HG03025 (cell line): ENCODE results near the gene BNIP3.
"Not testable (repeated sequence)": the region's sequence is repeated elsewhere in the genome, so short reads cannot be mapped to it uniquely, and the experiment has no call there.

Experiments
- ATAC-seq: cut with Tn5 transposase; IDR thresholded peaks from one replicate; pipeline ENCODE4 v1.9.1; 2021; ENCODE audit warnings: mild to moderate bottlenecking, moderate library complexity; ENCODE audit not compliant: unreplicated experiment, low FRiP score

BNIP3 gene

DNA sequence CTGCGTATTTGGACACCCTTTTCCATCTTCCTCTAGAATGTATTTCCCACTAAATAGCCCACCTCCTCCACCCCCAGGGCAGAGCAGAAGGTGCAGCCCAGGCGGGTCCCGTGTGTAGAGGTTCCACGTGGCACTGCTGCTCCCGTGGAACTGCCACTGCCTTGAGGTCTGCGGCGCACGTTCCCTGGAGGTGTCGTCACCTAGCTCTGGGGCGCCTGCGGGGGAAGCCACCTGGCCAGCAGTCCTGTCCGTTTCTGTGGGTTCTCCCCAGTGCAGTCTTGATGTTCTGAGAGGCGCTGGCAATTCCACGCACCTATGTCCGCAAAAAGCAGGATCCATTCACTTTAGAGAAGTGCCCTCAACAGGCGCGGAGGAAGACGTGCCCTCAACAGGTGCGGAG is 21.9 kb downstream of the BNIP3 start:
- no peak for ATAC-seq

DNA sequence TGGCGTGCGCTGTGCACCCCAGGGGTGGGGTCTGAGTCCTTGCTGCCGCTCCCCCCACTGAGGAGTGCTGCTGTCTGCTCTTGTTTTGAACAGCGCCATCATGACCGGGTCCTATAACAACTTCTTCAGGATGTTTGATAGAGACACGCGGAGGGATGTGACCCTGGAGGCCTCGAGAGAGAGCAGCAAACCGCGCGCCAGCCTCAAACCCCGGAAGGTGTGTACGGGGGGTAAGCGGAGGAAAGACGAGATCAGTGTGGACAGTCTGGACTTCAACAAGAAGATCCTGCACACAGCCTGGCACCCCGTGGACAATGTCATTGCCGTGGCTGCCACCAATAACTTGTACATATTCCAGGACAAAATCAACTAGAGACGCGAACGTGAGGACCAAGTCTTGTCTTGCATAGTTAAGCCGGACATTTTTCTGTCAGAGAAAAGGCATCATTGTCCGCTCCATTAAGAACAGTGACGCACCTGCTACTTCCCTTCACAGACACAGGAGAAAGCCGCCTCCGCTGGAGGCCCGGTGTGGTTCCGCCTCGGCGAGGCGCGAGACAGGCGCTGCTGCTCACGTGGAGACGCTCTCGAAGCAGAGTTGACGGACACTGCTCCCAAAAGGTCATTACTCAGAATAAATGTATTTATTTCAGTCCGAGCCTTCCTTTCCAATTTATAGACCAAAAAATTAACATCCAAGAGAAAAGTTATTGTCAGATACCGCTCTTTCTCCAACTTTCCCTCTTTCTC is 26.0 kb downstream of the BNIP3 start:
- ATAC-seq = no peak

DNA sequence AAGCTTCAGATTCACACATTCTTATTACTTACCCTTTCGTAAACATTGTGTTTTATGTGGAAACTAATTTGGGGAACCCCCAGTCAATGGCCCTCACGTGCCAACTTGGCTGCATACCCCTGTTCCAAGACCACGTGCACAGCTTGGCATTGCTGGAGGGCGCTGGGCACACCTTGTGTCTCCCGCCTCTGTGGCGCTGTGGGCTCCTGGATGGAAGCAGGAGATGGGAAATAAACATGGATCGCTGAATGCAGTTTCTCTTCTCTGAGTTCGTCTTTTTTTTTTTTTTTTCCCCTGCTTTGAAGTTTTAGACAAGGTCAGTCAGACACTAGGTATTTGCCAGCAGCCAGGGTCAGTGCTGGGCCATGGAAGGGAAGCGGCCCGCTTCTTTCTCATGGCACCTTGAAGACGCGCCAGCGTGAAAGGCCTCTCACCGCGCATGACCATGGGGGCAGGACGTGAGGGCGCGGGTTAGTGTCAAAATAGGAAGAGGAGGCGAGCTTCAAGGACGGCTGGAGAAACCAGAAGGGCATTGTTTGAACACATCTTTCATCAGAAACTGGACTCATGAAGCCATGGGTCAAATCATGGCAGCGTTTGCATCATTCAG is 27.3 kb downstream of the BNIP3 start:
- ATAC-seq = no peak

DNA sequence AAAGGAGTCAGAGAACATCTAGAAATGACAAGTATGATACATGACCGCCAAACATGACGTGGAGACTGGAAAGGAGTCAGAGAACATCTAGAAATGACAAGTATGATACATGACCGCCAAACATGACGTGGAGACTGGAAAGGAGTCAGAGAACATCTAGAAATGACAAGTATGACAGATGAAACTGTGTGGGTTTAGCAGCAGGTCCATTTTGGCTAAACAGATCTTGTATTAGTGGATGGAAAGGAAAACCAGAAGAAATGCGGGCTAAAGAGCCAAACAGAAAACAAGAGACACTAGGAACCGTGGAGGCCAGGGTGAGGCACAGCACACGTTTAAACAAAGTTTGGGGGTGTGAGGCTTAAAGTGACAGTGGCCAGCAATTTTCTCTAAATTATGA is 31.8 kb downstream of the BNIP3 start:
- ATAC-seq = not testable (repeated sequence)

DNA sequence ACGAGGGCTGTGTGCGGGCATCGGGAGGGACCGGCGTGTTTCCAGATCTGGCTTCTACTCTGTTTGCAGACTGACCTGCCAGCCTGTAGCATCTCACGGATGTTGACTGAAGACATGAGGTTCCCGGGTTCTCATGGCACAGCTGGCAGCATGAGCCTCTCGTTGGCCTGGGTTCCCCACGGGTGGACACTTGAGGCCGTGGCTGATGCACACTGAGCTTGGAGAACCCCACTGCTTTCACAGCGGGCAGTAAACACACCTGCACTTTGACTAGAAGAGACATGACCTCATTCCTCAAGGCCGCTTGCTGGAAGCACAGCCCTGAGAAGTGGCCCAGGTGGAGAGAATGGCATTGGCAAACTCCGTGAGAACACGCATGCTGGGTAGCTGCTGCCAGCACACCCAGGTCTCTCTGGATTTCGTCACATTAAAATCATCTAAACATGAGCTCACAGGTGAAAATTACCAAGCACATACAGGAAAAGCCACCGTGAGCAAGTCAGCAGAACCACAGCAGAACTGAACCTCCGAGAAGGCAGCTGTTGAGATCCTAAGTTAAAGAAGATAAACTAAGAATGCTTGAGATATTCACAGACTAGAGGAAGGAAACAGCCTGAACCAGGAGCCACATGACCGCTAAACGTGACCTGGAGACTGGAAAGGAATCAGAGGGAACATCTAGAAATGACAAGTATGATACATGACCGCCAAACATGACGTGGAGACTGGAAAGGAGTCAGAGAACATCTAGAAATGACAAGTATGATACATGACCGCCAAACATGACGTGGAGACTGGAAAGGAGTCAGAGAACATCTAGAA is 32.5 kb downstream of the BNIP3 start:
- no peak for ATAC-seq

DNA sequence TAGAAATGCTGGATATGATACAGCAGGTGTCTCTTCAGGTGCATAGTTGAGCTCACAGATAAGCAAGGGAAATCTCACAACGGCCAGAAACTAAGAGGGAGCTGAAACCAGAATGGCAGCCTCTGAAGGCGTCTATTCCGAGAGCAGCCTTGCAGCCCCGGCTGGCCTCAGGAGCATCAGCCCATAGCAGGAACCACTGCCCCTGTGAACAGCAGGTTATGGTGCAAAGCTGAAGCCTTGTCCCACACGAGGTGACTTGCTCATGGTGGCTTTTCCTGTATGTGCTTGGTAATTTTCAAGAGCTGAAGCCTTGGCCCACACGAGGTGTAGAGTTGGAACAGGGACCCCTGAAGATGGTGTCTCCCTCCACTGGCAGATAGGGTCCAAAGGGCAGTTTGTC is 33.2 kb downstream of the BNIP3 start:
- ATAC-seq = no peak

DNA sequence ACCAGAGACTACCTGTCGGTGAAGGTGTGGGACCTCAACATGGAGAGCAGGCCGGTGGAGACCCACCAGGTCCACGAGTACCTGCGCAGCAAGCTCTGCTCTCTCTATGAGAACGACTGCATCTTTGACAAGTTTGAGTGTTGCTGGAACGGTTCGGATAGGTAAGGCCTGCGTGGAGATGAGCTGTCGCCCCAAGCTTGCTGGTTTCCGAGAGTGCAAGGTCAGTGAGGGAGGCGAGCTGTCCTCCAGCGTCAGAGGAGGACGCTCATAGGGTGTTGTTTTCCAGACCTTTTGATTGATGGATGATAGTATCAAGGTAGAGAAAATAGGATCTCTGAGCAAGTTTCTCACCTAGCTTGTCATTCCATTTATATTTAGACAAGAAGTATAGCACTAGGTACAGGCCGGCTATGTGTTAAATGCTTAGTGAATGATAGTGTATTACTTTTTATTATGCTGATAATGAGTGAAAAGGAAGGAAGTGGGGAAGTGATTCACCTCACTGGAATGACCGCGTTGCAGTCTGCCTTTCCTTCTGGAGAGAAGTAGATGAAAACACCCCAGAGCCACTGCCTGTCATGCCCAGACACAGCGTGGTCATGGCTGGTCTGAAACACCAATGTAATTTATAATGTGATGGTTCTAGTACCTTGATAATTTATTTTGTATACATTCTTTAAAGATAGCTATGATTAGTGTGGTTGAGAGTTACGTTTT is 33.9 kb downstream of the BNIP3 start:
- ATAC-seq = no peak

DNA sequence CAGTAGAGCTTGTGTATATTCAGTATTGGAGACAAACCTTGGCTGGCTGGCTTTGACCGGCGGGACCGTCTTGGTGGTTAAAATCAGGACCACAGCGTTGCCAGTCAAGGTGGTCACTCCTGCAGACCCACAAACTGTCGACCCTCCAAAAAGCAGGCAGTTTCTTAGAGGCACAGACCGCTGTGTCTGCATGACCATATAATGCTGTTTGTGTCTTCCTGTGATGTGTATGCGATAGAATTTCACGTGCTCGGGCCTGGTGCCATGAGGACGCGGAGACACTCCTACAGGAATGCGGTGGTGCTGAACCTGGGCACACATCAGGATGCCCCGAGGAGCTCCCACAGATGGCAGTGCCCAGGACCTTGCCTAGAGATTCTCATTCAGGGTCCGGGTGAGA is 34.8 kb downstream of the BNIP3 start:
- ATAC-seq = no peak

DNA sequence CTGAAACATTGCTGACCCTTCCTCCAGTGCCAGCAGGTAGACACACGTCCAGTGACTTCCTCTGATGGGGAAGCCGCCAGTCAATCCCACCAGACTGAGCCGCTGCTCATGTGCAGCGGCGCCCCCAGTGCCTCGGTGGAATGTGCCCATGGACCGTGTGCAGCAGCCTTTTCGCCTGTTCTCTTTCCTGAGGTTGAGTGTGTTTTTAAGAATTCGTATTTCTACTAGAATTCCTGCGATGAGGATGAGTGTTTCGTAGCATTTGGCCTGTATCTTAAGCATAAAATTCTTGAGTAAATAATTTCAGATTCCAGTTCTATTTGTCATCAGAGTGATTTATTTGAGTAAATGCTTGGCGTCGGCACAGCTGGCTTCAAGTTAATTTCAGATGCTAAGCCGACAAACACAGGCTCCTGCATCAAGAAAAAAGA is 35.4 kb downstream of the BNIP3 start:
- ATAC-seq = no peak

DNA sequence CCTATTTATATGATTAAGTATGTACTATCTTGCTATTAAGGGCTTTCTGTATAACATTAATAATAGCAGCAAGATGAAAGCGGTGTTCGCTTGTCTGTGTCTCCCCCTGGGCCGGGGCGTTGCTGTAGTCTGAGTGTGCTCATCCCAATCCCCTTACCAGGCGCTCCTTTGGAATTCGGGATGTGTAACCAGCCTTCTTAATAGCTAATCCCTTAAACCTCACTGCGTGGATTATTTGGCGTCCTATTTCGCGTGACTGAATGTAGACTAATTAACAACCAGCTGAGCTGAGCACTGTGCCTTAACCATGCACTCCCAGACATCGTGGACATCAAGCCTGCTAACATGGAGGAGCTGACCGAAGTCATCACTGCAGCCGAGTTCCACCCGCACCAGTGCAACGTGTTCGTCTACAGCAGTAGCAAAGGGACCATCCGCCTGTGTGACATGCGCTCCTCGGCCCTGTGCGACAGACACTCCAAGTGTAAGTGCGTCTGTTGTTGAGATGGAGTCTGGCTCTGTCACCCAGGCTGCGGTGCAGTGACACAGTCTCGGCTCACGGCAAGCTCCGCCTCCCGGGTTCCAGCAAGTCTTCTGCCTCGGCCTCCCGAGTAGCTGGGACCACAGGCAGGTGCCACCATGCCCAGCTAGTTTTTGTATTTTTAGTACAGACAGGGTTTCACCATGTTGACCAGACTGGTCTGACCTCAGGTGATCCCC is 36.6 kb downstream of the BNIP3 start:
- ATAC-seq = no peak

DNA sequence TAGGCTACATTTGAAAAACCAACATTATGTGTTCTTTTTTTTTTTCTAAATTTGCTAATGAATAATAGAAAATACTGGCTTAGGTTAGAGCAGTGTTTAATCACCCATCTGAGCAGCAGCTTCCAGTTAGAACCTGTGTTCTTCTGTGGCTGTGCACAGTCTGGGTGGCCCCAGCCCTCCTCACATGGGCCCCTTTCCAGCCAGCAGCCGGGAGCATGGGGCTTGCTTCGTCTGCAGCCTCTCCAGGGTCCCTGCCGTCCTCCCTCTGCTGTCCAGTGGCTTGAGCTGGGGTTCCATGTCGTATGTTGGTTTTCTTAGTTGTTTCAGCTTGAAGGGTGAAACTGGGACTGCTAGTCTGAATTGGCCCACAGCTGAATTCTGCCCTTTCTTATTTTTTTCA is 37.3 kb downstream of the BNIP3 start:
- no peak for ATAC-seq

DNA sequence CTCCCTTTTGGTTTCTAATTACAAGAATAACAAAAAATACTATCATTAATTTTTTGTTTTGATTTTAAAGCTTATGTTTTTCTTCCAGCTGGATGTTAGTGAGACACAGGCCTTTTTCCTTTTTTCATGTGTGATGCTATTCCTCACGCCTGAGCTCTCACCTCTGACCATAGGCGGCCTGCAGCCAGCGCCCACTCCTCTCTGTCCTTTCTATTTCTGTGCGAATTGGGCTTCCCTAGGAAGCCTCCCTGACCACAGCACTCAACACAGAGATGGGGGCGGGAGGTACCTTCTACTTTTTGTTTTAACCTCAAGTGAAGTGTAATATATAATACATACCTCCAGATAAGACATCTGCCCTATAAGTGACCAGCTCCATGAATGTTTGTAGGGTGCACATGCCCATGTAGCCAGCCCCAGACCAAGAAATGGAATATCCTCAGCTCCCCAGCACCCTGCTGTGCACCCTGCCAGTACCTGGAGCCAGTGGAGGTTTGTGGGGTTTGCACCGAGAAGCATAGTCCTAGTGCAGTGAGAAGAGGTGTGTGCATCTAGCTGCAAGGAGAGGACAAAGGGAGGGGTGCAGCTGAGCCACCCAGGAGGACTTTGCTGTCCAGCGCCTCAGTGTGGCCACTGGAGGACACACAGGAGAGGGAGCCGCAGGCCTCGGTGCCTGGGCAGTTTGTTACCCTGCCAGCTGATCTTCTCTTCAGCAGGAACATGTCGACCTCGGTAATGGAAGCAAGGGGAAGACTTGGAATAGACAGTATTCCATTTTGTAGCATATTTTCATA is 38.5 kb downstream of the BNIP3 start:
- no peak for ATAC-seq

DNA sequence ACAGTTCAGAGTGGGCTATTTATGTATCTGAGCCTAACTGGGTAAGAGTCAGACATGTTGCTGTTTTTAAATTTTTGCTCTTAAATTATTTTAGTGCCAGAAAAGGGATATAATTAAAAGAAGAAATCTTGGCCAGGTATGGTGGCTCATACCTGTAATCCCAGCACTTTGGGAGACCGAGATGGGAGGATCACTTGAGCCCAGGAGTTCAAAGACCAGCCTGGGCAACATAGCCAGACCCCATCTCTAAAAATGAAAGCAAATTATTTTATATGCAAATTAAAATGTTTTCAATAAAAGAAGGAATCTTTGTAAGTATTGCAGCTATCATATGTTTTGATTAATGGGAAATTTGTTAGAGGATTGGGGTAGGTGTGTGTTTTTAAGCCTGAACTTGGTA is 39.3 kb downstream of the BNIP3 start:
- ATAC-seq = no peak

DNA sequence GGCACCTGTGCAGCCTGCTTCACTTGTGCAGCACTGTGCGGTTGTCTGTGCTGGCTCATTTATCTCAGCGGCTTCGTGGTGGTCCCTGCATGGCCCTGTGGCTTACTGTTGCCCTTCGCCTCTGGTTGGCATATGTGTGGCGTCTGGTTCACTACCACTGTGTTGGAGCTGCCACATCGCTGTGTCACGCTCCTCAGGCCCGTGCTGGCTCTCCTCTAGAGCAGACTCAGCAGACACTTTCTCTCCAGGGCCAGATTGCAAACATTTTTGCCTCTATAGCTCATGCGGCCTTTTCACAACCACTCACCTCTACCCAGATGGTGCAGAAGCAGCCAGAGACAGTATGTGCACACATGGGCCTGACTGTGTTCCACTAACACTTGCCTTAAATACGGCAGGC is 43.0 kb downstream of the BNIP3 start:
- ATAC-seq = no peak

DNA sequence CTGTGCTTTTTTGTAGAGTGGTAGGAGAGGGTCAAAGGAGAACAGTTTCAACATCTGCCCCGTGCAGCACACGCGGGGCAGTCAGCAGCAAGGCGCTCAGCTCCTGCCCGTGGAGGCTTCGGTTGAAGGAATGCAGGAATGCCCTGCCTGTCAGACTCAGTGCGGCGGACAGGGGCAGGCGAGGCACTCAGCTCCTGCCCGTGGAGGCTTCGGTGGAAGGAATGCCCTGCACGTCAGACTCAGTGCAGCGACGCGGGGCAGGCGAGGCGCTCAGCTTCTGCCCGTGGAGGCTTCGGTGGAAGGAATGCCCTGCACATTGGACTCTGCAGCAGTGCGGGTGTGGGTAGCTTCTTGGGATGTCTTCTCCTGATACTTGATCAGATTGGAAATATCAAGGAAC is 43.9 kb downstream of the BNIP3 start:
- no peak for ATAC-seq

DNA sequence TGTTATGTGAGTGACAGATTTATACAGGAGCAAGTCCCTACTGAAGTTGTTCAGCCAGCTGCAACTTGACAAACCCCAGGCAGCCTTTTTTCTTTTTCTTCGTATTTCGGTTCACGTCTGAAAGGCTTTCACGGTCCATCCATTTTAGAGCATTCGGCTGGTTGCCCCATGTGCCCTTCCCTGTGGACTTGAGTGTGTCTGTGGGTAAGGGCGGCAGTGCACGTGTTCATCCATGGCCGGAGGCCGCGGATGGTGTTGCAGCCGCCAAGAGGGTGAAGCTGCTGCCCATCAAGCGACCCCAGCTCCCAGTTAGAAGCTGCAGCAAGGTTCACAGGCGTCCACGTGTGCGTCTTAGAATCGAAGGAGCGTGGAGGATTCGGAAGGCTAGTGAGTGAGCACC is 45.0 kb downstream of the BNIP3 start:
- no peak for ATAC-seq

DNA sequence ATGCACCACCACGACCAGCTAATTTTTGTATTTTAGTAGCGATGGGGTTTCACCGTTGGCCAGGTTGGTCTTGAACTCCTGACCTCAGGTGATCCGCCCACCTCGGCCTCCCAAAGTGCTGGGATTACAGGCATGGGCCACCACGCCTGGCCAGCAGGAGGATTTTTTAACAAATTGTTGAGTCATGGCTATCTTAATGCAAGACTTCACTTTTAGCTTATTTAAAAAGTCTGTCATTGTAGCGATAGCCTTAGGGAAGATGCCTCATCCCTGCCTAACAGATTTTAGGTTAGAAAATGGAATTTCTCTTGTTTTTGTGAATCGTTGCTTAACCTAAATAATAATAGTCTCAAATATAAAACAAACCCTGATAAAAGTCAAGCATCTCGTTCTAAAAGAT is 45.4 kb downstream of the BNIP3 start:
- ATAC-seq = no peak

DNA sequence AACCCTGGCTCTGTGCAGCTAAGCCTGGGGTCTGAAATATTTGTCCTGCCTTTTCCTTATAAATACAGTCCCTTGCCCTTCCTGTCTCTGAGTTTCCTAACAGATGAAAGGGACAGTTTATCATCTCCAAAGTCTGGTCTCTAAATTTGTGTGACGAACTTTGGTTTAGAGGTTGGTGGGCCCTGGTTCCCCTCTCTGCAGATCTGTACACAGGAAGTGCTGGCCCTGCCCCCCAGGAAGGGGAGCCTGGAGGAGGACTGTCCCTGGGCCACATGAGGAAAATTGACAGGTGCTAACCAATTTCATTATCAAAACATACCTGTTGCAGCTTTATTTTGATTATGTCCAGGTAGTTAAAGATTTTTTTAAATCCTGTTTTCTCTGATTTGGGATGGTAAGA is 46.5 kb downstream of the BNIP3 start:
- no peak for ATAC-seq

DNA sequence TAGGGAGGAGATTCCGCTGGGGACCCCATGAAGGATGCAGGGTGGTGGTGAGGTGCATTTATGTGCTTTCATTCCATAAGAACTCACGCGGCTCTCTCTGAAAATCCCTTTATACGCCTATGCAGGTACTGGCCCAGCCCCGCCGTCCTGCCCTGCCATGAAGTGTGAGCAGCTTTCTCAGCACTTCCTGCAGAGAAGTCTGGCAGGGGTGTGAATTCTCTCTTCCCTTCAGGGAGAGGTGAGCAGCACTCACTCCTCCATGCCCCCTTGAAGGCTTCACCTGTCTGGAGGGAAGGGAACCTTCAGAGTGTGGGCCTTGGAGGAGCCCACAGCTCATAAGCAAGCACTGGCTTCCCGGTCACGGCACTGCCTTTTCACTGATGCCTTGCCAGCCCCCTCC is 47.0 kb downstream of the BNIP3 start:
- no peak for ATAC-seq

DNA sequence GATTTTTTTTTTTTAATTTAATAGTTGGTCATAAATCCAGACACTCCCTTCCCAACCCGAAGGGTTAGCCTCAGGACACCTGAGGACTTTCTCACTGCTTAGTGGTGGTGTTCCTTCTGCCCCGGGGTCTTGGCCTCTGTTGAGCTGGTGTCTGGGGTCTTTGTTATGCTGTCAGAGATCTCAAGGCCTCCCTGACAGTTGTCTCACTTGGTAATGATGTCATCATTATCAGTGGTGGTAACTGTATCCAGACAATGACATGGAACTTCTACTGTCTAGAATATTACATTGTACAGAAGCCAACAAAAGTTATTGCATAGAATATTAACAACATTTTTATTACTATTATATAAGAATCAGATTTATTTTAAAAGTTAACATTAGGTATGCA is 48.0 kb downstream of the BNIP3 start:
- ATAC-seq = no peak
